Esophagus squamous epithelium (tissue), 5 donors: ENCODE data around the gene PIP4K2C. TPM values are rescaled to one million over a fixed set of nuclear protein-coding genes. Genes with fewer than 3 reads are reported as not detected.
A peak's percentile ranks its signal among the peaks of the same experiment; 100 is the strongest.

ENCODE experiments used
- DNase-seq: peaks from one replicate; lab custom pipeline; 2025; lab: John Stamatoyannopoulos, UW
- H3K27ac ChIP-seq, 4 donors: fragments of 200-600 bp; sonication (generic); one replicate each; pipeline ENCODE4 v1.5.1; 2016 to 2019; ENCODE audit warnings: mild to moderate bottlenecking in 1 of 4
- H3K27me3 ChIP-seq, 4 donors: fragments of 200-600 bp; sonication (generic); 1 replicate in 3 of 4; 2 replicates in 1 of 4; pipeline versions ENCODE4 v1.5.1 to v1.6.0; 2017 to 2021; ENCODE audit warnings: antibody characterized with exemption in 1 of 4
- H3K36me3 ChIP-seq, 3 donors: fragments of 200-600 bp; sonication (generic); one replicate each; pipeline ENCODE4 v1.5.1; 2016 to 2019
- H3K4me1 ChIP-seq, 3 donors: fragments of 200-600 bp; sonication (generic); one replicate each; pipeline ENCODE4 v1.5.1; 2017 to 2019
- H3K4me3 ChIP-seq, 4 donors: fragments of 200-600 bp; sonication (generic); 1 replicate in 3 of 4; 2 replicates in 1 of 4; pipeline ENCODE4 v1.5.1; 2016 to 2019; ENCODE audit warnings: mild to moderate bottlenecking in 2 of 4, moderate library complexity in 1 of 4
- H3K9me3 ChIP-seq, 3 donors: fragments of 200-600 bp; sonication (generic); one replicate each; pipeline ENCODE4 v1.5.1; 2016 to 2019
- CTCF ChIP-seq, 6 experiments: fragments of 450-650 bp in 4 of 6; fragments of 200-600 bp in 2 of 6; sonication (generic) in 2 of 6; IDR thresholded peaks; one replicate each; pipeline ENCODE4 v1.5.1; 2016 to 2019; ENCODE audit warnings: antibody characterized with exemption in 6 of 6, mild to moderate bottlenecking in 4 of 6, moderate library complexity in 4 of 6
- POLR2A ChIP-seq, 4 donors: fragments of 450-650 bp; IDR thresholded peaks; one replicate each; pipeline ENCODE4 v1.6.1; 2017; ENCODE audit warnings: antibody characterized with exemption in 4 of 4, mild to moderate bottlenecking in 4 of 4, moderate library complexity in 3 of 4
- whole genome bisulfite sequencing, 2 donors: methylation state at CpG; one replicate each; pipeline ENCODE4 v1.1.5; 2018; 5-methylcytosine and 5-hydroxymethylcytosine counted together
- intact Hi-C: fragments of 100-400 bp; cut with DNase I; formaldehyde crosslinking; loops from one replicate; pipeline ENCODE4 v1.15.0; 2022
- total RNA-seq, 4 donors: library from RNA; depleted of rRNA; stranded (reverse); fragments of >200 nt; gene quantifications; one replicate each; pipeline ENCODE4 v1.1.0, GENCODE V29; 2016
- donor health status: DM: yes; HTN: yes; CAD: no.

PIP4K2C gene
- total RNA-seq, 4 donors from 2014 or later, result 25.2 to 41.7 (median 33.1) TPM

- Histone ChIP-seq H3K4me3 (peak overlapping the region; percentile 59 to 94 (median 66)), H3K36me3 (peaks cover 4 to 34% (median 6%) of the 10 kb centered on the region in 3 donors), H3K9me3 (no peaks in the 10 kb centered on the region), H3K27me3 (peaks cover 0 to 11% (median 0%) of the 10 kb centered on the region in 4 donors), H3K4me1 (peaks cover 21 to 37% (median 21%) of the 10 kb centered on the region in 3 donors), H3K27ac (peak overlapping the region; percentile 87 to 99 (median 90))
- no peak for DNase-seq
- TF ChIP-seq CTCF (IDR thresholded peaks at IDR 0.05) (no peak), POLR2A (IDR thresholded peaks at IDR 0.05) (no peak)
- 0 to 20% methylated on average over 1 to 2 of the region's 25 CpGs for WGBS, 2 donors
- intact Hi-C loops, result no loop called here
These were observed 14.2 kb downstream of the PIP4K2C start for GRCh38 chr12:57604992-57605810.

DNA sequence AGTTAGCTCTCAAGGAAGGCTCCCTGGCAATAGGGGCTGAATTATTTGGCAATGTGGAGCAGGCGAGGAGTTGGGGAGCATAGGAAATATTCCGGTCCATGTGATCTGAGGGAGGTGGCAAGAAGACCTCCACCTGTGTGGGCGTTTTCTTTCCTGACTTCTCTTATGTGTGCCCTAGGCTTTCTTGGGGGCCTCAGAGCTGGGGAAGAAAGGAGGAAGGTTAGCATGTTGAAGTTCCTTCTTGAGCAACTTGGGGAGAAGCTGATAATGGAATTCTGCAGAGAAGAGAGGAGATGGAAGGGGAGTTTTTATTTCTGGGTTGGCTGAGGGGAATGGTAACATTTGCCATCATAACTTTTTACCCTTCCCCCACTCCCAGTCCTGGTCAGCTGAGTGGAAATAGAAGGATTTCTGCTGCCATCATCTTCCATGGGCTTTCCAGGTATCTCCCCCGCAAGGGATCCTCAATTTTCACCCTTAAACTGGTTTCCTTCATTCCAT lies 14.9 kb downstream of the PIP4K2C start:
- peak overlapping the region in 3 of 4 donors; percentile 63 to 94 (median 69) for H3K4me3 ChIP-seq
- 57 to 65% methylated on average over 3 to 4 of the region's 4 CpGs for WGBS, 2 donors

DNA sequence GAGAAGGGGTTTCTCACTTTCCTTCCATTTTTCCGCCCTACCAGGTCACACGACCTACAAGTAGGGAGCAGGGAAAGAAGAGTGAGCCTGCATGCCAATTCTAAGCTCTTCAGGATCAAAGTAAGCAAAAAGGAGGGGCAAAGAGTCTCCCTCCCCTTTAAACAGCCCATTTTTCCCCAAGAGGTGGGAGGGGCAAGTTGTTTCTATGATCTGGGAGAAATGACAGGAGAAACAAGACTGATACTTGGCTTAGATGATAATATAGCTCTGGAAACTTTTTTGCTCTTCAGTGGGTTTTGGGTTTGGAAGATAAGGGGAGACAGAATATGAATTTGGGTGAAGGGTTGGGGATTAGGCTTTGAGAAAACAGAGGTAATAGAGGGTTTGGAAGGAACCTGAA lies 15.4 kb downstream of the PIP4K2C start:
- Histone ChIP-seq H3K9me3 (no peaks in the 10 kb centered on the region), H3K36me3 (peaks cover 0 to 22% (median 4%) of the 10 kb centered on the region in 3 donors), H3K4me1 (peaks cover 27 to 49% (median 29%) of the 10 kb centered on the region in 3 donors), H3K27me3 (peaks cover 0 to 23% (median 0%) of the 10 kb centered on the region in 4 donors), H3K27ac (peak overlapping the region in 2 of 4 donors; percentile 28 to 90), H3K4me3 (no peak overlapping the region)
- TF ChIP-seq POLR2A (IDR thresholded peaks at IDR 0.05), result no peak
- WGBS, 2 donors, result 54 to 100% methylated on average over 1 to 2 of the region's 2 CpGs
- intact Hi-C loops, result no loop called here
- no peak for DNase-seq

More for the DNA sequence above, 14.9 kb downstream of the PIP4K2C start:
- Histone ChIP-seq H3K4me1 (peaks cover 21 to 44% (median 27%) of the 10 kb centered on the region in 3 donors), H3K27me3 (peaks cover 0 to 17% (median 0%) of the 10 kb centered on the region in 4 donors), H3K27ac (peak overlapping the region in 3 of 4 donors; percentile 89 to 99 (median 90)), H3K36me3 (peaks cover 2 to 27% (median 4%) of the 10 kb centered on the region in 3 donors), H3K9me3 (no peaks in the 10 kb centered on the region)
- no peak for TF ChIP-seq CTCF (IDR thresholded peaks at IDR 0.05)
- TF ChIP-seq POLR2A (IDR thresholded peaks at IDR 0.05), result no peak
- no peak for DNase-seq
- intact Hi-C loops, result no loop called here

DNA sequence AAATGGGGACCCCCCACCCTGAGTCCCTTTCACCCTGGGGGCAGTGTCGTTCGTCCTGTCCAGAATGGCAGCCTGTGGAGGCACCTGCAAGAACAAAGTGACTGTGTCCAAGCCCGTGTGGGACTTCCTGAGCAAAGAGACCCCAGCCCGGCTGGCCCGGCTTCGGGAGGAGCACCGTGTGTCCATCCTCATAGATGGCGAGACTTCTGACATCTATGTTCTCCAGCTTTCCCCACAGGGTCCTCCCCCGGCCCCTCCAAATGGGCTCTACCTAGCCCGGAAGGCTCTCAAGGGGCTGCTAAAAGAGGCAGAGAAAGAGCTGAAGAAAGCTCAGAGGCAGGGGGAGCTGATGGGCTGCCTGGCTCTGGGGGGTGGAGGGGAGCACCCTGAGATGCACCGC lies 15.8 kb downstream of the PIP4K2C start:
- Histone ChIP-seq H3K4me1 (peaks cover 29 to 54% (median 31%) of the 10 kb centered on the region in 3 donors), H3K9me3 (no peaks in the 10 kb centered on the region), H3K4me3 (no peak overlapping the region), H3K27ac (no peak overlapping the region), H3K36me3 (peaks cover 0 to 17% (median 4%) of the 10 kb centered on the region in 3 donors), H3K27me3 (peaks cover 0 to 27% (median 0%) of the 10 kb centered on the region in 4 donors)
- 85% methylated on average over 5 of the region's 11 CpGs; no CpG with 5 or more reads in 1 of the 2 donors for WGBS, 2 donors
- intact Hi-C loops, result no loop called here
- no peak for DNase-seq
- TF ChIP-seq POLR2A (IDR thresholded peaks at IDR 0.05), result no peak
- no peak for TF ChIP-seq CTCF (IDR thresholded peaks at IDR 0.05)

DNA sequence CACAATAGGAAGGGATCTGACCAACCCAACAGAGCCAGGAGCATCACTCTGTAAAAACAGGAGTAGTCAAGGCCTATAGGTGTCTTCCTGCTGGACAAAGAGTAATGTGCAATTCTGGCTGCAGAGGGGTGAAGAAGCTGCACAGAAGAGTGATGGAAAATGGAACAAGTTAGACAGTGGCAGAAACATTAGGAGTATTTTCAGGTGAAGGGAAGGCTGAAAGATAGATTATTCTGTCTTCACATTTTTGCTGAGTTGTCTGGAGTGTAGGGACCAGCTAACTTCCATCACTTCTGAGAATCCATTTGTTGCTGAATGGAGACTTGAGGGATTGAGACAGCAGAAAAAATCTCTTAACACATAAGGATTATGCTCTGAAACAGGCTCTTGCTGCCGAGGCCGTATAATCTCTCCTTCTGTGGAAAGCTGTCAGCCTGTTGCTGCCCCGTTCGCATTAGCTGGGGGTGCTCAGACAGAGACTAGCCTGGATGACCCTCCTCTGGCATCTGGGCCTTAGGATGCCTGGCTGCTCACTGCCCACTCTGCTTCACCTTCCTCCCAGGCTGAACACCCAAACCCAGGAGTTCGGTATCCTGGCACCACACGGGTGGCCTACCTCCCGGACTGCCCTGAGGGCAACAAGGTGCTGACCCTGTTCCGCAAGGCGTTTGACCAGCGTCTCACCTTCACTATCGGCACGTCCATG lies 17.1 kb downstream of the PIP4K2C start:
- peaks cover 0 to 40% (median 0%) of the 10 kb centered on the region in 4 donors for H3K27me3 ChIP-seq
- H3K4me3 ChIP-seq, result no peak overlapping the region
- H3K4me1 ChIP-seq, result peaks cover 29 to 65% (median 31%) of the 10 kb centered on the region in 3 donors
- peaks cover 0 to 11% (median 0%) of the 10 kb centered on the region in 3 donors for H3K36me3 ChIP-seq
- H3K27ac ChIP-seq, result peak overlapping the region in 2 of 4 donors; percentile 13 to 90
- intact Hi-C loops, result no loop called here
- WGBS, 2 donors, result 73 to 78% methylated on average over 8 to 10 of the region's 12 CpGs
- TF ChIP-seq POLR2A (IDR thresholded peaks at IDR 0.05) (no peak), CTCF (IDR thresholded peaks at IDR 0.05) (no peak)
- no peak for DNase-seq
- H3K9me3 ChIP-seq, result no peaks in the 10 kb centered on the region
